ENCODE measurements around the gene EDN2.

DNA sequence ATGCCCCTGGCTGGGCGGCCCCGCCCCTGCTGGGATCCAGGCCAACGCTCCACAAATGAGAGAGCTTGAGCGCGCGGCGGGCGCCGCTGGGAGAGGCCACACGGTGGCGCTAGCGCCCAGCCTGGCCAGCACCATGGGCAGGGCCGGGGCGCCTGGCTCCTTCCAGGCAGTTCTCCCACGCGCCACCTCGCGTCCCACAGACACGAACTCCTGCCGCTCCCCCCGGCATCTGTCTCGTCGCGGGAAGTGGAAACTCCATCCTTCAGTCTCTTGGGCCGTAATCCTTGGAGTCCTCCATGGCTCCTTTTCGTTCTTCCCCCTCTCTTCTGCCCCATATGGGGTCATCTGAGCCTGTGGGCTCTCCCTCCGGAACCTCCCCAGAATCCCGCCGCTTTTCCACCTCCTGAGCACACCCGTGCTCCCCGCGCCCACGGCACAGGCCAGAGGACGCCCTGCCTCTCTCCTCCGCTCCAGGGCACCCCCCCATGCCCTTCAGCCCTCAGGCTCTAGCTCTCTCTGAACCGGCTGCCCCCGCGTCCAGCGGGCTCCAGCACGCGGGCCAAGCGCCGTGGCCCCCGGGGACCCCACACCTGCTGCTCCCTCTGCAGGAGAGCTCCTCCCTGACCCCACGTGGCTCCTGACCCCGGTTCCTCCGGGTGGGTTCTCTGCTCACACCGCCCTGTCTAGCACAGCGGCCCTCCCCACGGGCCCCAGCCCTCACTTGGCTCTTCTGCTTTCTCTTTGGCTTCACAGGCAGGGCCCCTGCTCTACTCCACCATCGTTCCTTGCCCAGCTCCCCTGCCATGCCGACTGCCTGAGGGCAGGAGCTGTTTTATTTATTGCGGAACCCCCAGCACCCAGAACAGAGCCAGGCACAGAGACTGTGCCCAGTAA lies 31.9 kb upstream of the EDN2 start:
- no peak for TF ChIP-seq EZH2 (IDR thresholded peaks at IDR 0.05; ENCODE audit: borderline replicate concordance, insufficient read depth, low read depth, low read length, poor library complexity, severe bottlenecking)
- TF ChIP-seq, protein P1, sequence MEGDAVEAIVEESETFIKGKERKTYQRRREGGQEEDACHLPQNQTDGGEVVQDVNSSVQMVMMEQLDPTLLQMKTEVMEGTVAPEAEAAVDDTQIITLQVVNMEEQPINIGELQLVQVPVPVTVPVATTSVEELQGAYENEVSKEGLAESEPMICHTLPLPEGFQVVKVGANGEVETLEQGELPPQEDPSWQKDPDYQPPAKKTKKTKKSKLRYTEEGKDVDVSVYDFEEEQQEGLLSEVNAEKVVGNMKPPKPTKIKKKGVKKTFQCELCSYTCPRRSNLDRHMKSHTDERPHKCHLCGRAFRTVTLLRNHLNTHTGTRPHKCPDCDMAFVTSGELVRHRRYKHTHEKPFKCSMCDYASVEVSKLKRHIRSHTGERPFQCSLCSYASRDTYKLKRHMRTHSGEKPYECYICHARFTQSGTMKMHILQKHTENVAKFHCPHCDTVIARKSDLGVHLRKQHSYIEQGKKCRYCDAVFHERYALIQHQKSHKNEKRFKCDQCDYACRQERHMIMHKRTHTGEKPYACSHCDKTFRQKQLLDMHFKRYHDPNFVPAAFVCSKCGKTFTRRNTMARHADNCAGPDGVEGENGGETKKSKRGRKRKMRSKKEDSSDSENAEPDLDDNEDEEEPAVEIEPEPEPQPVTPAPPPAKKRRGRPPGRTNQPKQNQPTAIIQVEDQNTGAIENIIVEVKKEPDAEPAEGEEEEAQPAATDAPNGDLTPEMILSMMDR (IDR thresholded peaks at IDR 0.05), result peak; percentile 95

All from B cell (primary cell).